Lung (tissue), 12 donors: ENCODE results near the gene TGM2. TPM values are rescaled to one million over a fixed set of nuclear protein-coding genes. Genes with fewer than 3 reads are reported as not detected.

Experiments
- ATAC-seq: fragments of 200-7000 bp; cut with Tn5 transposase; one replicate; pipeline ENCODE4 v1.9.1; 2020; ENCODE audit warnings: moderate number of reproducible peaks; ENCODE audit not compliant: insufficient read depth, low FRiP score
- DNase-seq, 3 donors: peaks; one replicate each; pipeline ENCODE4 v3.0.0-alpha.2; 2013 to 2017
- H3K27ac ChIP-seq, 2 donors: one replicate each; pipeline ENCODE4 v1.5.1; 2013; ENCODE audit warnings: mild to moderate bottlenecking in 2 of 2, moderate library complexity in 2 of 2, control low read depth in 1 of 2, inconsistent platforms in 1 of 2, low read depth in 1 of 2, low read length in 1 of 2
- H3K27me3 ChIP-seq, 3 donors: one replicate each; pipeline ENCODE4 v1.5.1; 2013; ENCODE audit warnings: low read length in 2 of 3; ENCODE audit not compliant: control insufficient read depth in 3 of 3, insufficient read depth in 3 of 3
- H3K36me3 ChIP-seq, 4 donors: one replicate each; pipeline ENCODE4 v1.5.1; 2013; ENCODE audit warnings: low read length in 4 of 4, mild to moderate bottlenecking in 1 of 4, moderate library complexity in 1 of 4; ENCODE audit not compliant: control insufficient read depth in 4 of 4, insufficient read depth in 4 of 4
- H3K4me1 ChIP-seq, 5 donors: one replicate each; pipeline ENCODE4 v1.5.1; 2013; ENCODE audit warnings: low read length in 5 of 5, mild to moderate bottlenecking in 2 of 5, moderate library complexity in 1 of 5; ENCODE audit not compliant: control insufficient read depth in 5 of 5, insufficient read depth in 5 of 5
- H3K4me3 ChIP-seq: one replicate; pipeline ENCODE4 v1.5.1; 2013; ENCODE audit warnings: mild to moderate bottlenecking, control low read depth, moderate library complexity
- H3K9ac ChIP-seq, 2 donors: one replicate each; pipeline ENCODE4 v1.5.1; 2013; ENCODE audit warnings: low read length in 2 of 2, control low read depth in 1 of 2; ENCODE audit not compliant: insufficient read depth in 1 of 2
- H3K9me3 ChIP-seq, 4 donors: one replicate each; pipeline ENCODE4 v1.5.1; 2013; ENCODE audit warnings: low read length in 3 of 4, mild to moderate bottlenecking in 1 of 4, moderate library complexity in 1 of 4; ENCODE audit not compliant: control insufficient read depth in 4 of 4, insufficient read depth in 3 of 4
- WGBS, 2 donors: extraction: QIAGEN DNeasy Blood & Tissue Kit; methylation state at CpG; one replicate each; pipeline ENCODE4 v1.1.7; 2013; 5-methylcytosine and 5-hydroxymethylcytosine counted together
- polyA plus RNA-seq, 2 donors: library from polyadenylated mRNA; stranded (reverse); fragments of 200-250 nt; gene quantifications; one replicate each; pipeline ENCODE4 v1.2.1, GENCODE V29; 2013
- total RNA-seq, 2 donors: library from RNA; depleted of rRNA in 1 of 2; stranded (reverse); fragments of >200 nt in 1 of 2; gene quantifications; one replicate each; pipeline ENCODE4 v1.2.1, GENCODE V29; 2014 to 2021
- TF ChIP-seq, protein P1 (sequence below): IDR thresholded peaks from 2 replicates; pipeline ENCODE4 v1.5.1; 2012; ENCODE audit warnings: mild to moderate bottlenecking; ENCODE audit errors: control extremely low read depth, extremely low read depth
- donor health status: control.
- donor health status: control.
- donor health status: Bipolar disorder and iron deficiency.
- donor health status: healthy.
- donor health status: DM: yes; HTN: yes; CAD: no.

The TGM2 gene
- total and polyA plus RNA-seq, 4 donors = 85.0 to 476 (median 325) TPM

DNA sequence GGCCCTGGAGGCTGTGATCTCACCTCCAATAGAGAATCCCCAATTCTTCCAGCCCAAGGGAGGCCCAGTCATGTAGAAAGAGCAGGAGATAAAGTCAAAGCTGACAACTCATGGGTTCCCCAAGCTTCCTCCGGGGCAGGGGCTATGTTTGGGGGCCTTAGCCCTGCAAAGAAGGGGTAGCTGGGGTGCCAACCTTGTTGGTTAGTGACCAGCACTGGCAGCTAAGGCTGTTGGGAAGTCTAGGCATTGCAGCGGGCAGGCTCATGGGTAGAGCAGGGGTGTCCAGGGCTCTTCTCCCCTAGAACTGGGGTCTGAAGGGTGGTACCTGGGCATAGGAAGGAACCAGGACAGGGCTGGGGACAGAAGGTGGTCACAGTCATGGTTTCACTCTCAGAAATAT lies 36.4 kb downstream of the TGM2 start:
- no peak overlapping the region for H3K4me3 ChIP-seq
- no peaks in the 10 kb centered on the region for H3K27me3 ChIP-seq
- H3K36me3 ChIP-seq = peaks cover 3 to 34% (median 10%) of the 10 kb centered on the region in 4 donors
- peaks cover 0 to 32% (median 21%) of the 10 kb centered on the region in 5 donors for H3K4me1 ChIP-seq
- peak in 1 of 3 donors; percentile 8 for DNase-seq
- no peaks in the 10 kb centered on the region for H3K9me3 ChIP-seq
- WGBS, 2 donors = 90 to 97% methylated on average over 2 of the region's 2 CpGs
- no peak overlapping the region for H3K9ac ChIP-seq
- TF ChIP-seq, protein P1, sequence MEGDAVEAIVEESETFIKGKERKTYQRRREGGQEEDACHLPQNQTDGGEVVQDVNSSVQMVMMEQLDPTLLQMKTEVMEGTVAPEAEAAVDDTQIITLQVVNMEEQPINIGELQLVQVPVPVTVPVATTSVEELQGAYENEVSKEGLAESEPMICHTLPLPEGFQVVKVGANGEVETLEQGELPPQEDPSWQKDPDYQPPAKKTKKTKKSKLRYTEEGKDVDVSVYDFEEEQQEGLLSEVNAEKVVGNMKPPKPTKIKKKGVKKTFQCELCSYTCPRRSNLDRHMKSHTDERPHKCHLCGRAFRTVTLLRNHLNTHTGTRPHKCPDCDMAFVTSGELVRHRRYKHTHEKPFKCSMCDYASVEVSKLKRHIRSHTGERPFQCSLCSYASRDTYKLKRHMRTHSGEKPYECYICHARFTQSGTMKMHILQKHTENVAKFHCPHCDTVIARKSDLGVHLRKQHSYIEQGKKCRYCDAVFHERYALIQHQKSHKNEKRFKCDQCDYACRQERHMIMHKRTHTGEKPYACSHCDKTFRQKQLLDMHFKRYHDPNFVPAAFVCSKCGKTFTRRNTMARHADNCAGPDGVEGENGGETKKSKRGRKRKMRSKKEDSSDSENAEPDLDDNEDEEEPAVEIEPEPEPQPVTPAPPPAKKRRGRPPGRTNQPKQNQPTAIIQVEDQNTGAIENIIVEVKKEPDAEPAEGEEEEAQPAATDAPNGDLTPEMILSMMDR = no peak
- peak overlapping the region; percentile 46 to 65 for H3K27ac ChIP-seq
- no peak for ATAC-seq

GRCh38 chr20:38127920-38128528 lies 37.0 kb downstream of the TGM2 start:
- H3K27ac ChIP-seq = peak overlapping the region; percentile 37 to 65
- peaks cover 0 to 36% (median 21%) of the 10 kb centered on the region in 5 donors for H3K4me1 ChIP-seq
- no peak for ATAC-seq
- H3K9me3 ChIP-seq = no peaks in the 10 kb centered on the region
- H3K27me3 ChIP-seq = no peaks in the 10 kb centered on the region
- peaks cover 3 to 30% (median 8%) of the 10 kb centered on the region in 4 donors for H3K36me3 ChIP-seq
- TF ChIP-seq, protein P1 = no peak
- H3K9ac ChIP-seq = no peak overlapping the region
- H3K4me3 ChIP-seq = no peak overlapping the region
- peak in 1 of 3 donors; percentile 4 for DNase-seq
- WGBS, 2 donors = 83 to 85% methylated on average over 9 of the region's 9 CpGs

DNA sequence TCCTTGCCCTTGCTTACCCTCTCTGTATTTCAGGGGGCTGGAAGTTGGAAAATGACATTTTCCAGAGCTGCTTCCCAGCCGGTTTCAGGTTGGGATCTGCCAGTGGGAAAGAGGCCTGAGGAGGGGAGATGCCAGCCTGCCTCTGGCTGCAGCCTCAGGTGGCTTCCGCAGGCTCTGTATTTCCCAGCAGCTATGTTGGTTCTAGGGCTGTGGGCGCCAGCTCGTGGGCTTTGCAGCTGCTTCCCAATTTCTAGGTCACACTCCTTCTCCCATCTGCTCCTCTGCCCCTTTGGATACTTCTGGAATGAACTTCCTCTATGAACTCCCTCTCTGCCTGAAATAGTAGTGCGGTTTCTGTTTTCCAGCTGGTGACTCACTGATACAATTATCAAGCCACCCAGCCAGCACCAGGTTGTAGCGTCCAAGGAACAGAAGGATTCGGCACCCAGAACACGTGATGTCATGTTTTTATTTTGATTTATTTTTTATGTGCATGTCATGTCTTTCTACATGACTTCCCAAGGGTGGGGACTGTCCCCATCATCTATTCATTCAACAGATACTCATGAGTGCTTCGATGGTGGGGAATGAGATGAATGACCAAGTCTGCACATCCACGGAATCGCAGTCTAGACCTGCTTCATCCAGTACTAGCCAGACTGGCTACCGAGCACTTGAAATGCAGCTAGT lies 38.0 kb downstream of the TGM2 start:
- Histone ChIP-seq H3K36me3 (peaks cover 3 to 24% (median 8%) of the 10 kb centered on the region in 4 donors), H3K4me3 (no peak overlapping the region), H3K4me1 (peaks cover 0 to 43% (median 25%) of the 10 kb centered on the region in 5 donors), H3K27me3 (no peaks in the 10 kb centered on the region), H3K9ac (no peak overlapping the region), H3K27ac (peak overlapping the region; percentile 41 to 71), H3K9me3 (no peaks in the 10 kb centered on the region)
- peak; percentile 11 to 83 (median 74) for DNase-seq
- peak; percentile 31 for ATAC-seq
- 70 to 71% methylated on average over 12 of the region's 12 CpGs for WGBS, 2 donors
- TF ChIP-seq, protein P1 = no peak
